Mesendoderm (in vitro differentiated cells): ENCODE data around the gene PROSER2.

Experiments used
- DNase-seq: peaks from one replicate; pipeline ENCODE4 v3.0.0; 2013
- H2AK5ac ChIP-seq: 2 replicates; pipeline ENCODE4 v1.6.1; 2013; ENCODE audit warnings: low read length, inconsistent platforms
- H2BK120ac ChIP-seq: 2 replicates; pipeline ENCODE4 v1.6.1; 2013; ENCODE audit warnings: low read depth, mild to moderate bottlenecking, low read length, moderate library complexity, mixed read lengths
- H2BK15ac ChIP-seq: replicated peaks from 2 replicates; pipeline ENCODE4 v1.6.1; 2013; ENCODE audit warnings: low read depth, mild to moderate bottlenecking, moderate library complexity
- H2BK5ac ChIP-seq: 2 replicates; pipeline ENCODE4 v1.6.1; 2013; ENCODE audit warnings: low read length, inconsistent platforms
- H3K18ac ChIP-seq: 2 replicates; pipeline ENCODE4 v1.6.1; 2013; ENCODE audit warnings: mild to moderate bottlenecking, low read length, mixed read lengths
- H3K23ac ChIP-seq: one replicate; pipeline ENCODE4 v1.6.1; 2013; ENCODE audit warnings: low read length
- H3K27ac ChIP-seq: 2 replicates; pipeline ENCODE4 v1.5.1; 2013; ENCODE audit warnings: low read depth, mild to moderate bottlenecking, inconsistent platforms, low read length, moderate library complexity
- H3K27me3 ChIP-seq: 2 replicates; pipeline ENCODE4 v1.6.1; 2013; ENCODE audit warnings: low read length, control low read depth, mild to moderate bottlenecking, inconsistent platforms; ENCODE audit not compliant: insufficient read depth, poor library complexity
- H3K36me3 ChIP-seq: 2 replicates; pipeline ENCODE4 v1.6.1; 2013; ENCODE audit warnings: low read length, inconsistent platforms; ENCODE audit not compliant: control insufficient read depth, insufficient read depth
- H3K4ac ChIP-seq: one replicate; pipeline ENCODE4 v1.6.1; 2013; ENCODE audit warnings: low read depth, mild to moderate bottlenecking, low read length, moderate library complexity
- H3K4me1 ChIP-seq: 2 replicates; pipeline ENCODE4 v1.6.1; 2013; ENCODE audit warnings: low read depth, low read length, inconsistent platforms; ENCODE audit not compliant: control insufficient read depth
- H3K4me2 ChIP-seq: 2 replicates; pipeline ENCODE4 v1.6.1; 2013; ENCODE audit warnings: low read length
- H3K4me3 ChIP-seq: 2 replicates; pipeline ENCODE4 v1.5.1; 2013; ENCODE audit warnings: mild to moderate bottlenecking, low read length
- H3K56ac ChIP-seq: one replicate; pipeline ENCODE4 v1.6.1; 2013; ENCODE audit warnings: low read length
- H3K79me1 ChIP-seq: 2 replicates; pipeline ENCODE4 v1.6.1; 2013; ENCODE audit warnings: low read length, inconsistent platforms
- H3K79me2 ChIP-seq: 2 replicates; pipeline ENCODE4 v1.6.1; 2013; ENCODE audit warnings: mild to moderate bottlenecking, low read length; ENCODE audit not compliant: control insufficient read depth, insufficient read depth
- H3K9ac ChIP-seq: 2 replicates; pipeline ENCODE4 v1.6.1; 2013; ENCODE audit warnings: low read length, inconsistent platforms
- H4K5ac ChIP-seq: one replicate; pipeline ENCODE4 v1.6.1; 2013; ENCODE audit warnings: low read length
- H4K8ac ChIP-seq: one replicate; pipeline ENCODE4 v1.6.1; 2013; ENCODE audit warnings: low read depth, mild to moderate bottlenecking, control low read depth, low read length, moderate library complexity
- WGBS: extraction: QIAGEN DNeasy Blood & Tissue Kit; methylation state at CpG from one replicate; pipeline ENCODE4 v1.1.7; 2013; ENCODE audit warnings: low lambda C conversion rate, missing lambda C conversion rate; ENCODE audit not compliant: insufficient coverage; ENCODE audit errors: extremely low coverage; 5-methylcytosine and 5-hydroxymethylcytosine counted together

PROSER2 gene

GRCh38 chr10:11876324-11876723 lies 53.2 kb downstream of the PROSER2 start:
- H3K27ac ChIP-seq, result no peak overlapping the region

GRCh38 chr10:11876805-11877590 lies 53.8 kb downstream of the PROSER2 start:
- H3K79me1 ChIP-seq, result no peaks in the 10 kb centered on the region
- no peak overlapping the region for H4K8ac ChIP-seq
- H2BK120ac ChIP-seq, result no peak overlapping the region
- no peak overlapping the region for H3K4ac ChIP-seq
- no peak overlapping the region for H3K4me3 ChIP-seq
- H3K27ac ChIP-seq, result no peak overlapping the region
- H4K5ac ChIP-seq, result no peak overlapping the region
- peak overlapping the region; percentile 30 for H3K56ac ChIP-seq
- no peak for DNase-seq
- no peak overlapping the region for H2BK15ac ChIP-seq
- no peak overlapping the region for H3K18ac ChIP-seq
- no peaks in the 10 kb centered on the region for H3K79me2 ChIP-seq
- H3K36me3 ChIP-seq, result no peaks in the 10 kb centered on the region
- no CpG with 5 or more reads among the region's 19 CpGs for WGBS
- no peak overlapping the region for H3K4me2 ChIP-seq
- H3K9ac ChIP-seq, result no peak overlapping the region
- no peak overlapping the region for H2BK5ac ChIP-seq
- peak overlapping the region; percentile 60 for H3K23ac ChIP-seq
- H3K4me1 ChIP-seq, result peaks cover 6% of the 10 kb centered on the region
- H3K27me3 ChIP-seq, result no peaks in the 10 kb centered on the region
- no peak overlapping the region for H2AK5ac ChIP-seq

More at GRCh38 chr10:11876324-11876723, 53.2 kb downstream of the PROSER2 start:
- Histone ChIP-seq H2BK5ac (no peak overlapping the region), H4K5ac (no peak overlapping the region), H3K36me3 (no peaks in the 10 kb centered on the region), H3K4me2 (no peak overlapping the region), H3K23ac (no peak overlapping the region), H3K4ac (no peak overlapping the region), H2AK5ac (no peak overlapping the region), H3K79me1 (no peaks in the 10 kb centered on the region), H3K18ac (no peak overlapping the region), H2BK120ac (no peak overlapping the region), H3K79me2 (no peaks in the 10 kb centered on the region), H3K56ac (no peak overlapping the region), H3K27me3 (no peaks in the 10 kb centered on the region), H4K8ac (no peak overlapping the region), H2BK15ac (no peak overlapping the region), H3K9ac (no peak overlapping the region), H3K4me1 (peaks cover 6% of the 10 kb centered on the region), H3K4me3 (no peak overlapping the region)
- DNase-seq, result no peak
- WGBS, result no CpG with 5 or more reads among the region's 6 CpGs

DNA sequence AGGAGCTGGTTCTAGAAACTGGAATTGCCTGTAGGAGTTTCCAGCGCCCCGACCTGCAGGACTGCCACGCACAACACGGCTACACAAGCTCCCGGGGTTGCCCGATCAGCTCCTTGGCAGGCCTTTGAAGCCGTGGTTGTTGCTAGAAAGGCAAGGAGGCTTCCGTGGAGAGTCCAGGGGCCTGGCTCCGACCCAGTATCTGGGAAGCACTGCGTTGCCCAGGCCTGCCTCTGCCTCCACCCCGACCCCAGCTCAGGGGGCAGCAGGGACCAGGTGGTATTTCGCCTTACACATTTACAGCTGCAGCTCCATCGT lies 54.4 kb downstream of the PROSER2 start:
- Histone ChIP-seq H3K4me3 (no peak overlapping the region), H3K4ac (no peak overlapping the region), H3K36me3 (no peaks in the 10 kb centered on the region), H2AK5ac (no peak overlapping the region), H2BK5ac (no peak overlapping the region), H3K27me3 (no peaks in the 10 kb centered on the region), H4K5ac (no peak overlapping the region), H4K8ac (no peak overlapping the region), H3K4me2 (no peak overlapping the region), H3K18ac (no peak overlapping the region), H3K9ac (no peak overlapping the region), H3K4me1 (peaks cover 6% of the 10 kb centered on the region), H3K27ac (no peak overlapping the region), H3K79me1 (no peaks in the 10 kb centered on the region), H3K79me2 (no peaks in the 10 kb centered on the region), H3K23ac (no peak overlapping the region), H2BK120ac (no peak overlapping the region), H2BK15ac (no peak overlapping the region), H3K56ac (peak overlapping the region; percentile 46)
- WGBS, result no CpG with 5 or more reads among the region's 13 CpGs
- no peak for DNase-seq

GRCh38 chr10:11878776-11879175 lies 55.6 kb downstream of the PROSER2 start:
- WGBS, result no CpG with 5 or more reads among the region's 12 CpGs
- Histone ChIP-seq H2BK120ac (no peak overlapping the region), H3K27me3 (no peaks in the 10 kb centered on the region), H3K79me1 (no peaks in the 10 kb centered on the region), H2AK5ac (no peak overlapping the region), H4K5ac (no peak overlapping the region), H3K79me2 (no peaks in the 10 kb centered on the region), H4K8ac (no peak overlapping the region), H3K4ac (no peak overlapping the region), H3K18ac (no peak overlapping the region), H3K56ac (peak overlapping the region; percentile 28), H3K36me3 (no peaks in the 10 kb centered on the region), H2BK5ac (no peak overlapping the region), H3K4me3 (no peak overlapping the region), H3K4me1 (peaks cover 6% of the 10 kb centered on the region), H3K27ac (no peak overlapping the region), H2BK15ac (no peak overlapping the region), H3K9ac (no peak overlapping the region), H3K23ac (no peak overlapping the region), H3K4me2 (no peak overlapping the region)
- DNase-seq, result no peak

- no peak overlapping the region for H2BK15ac ChIP-seq
- no peak for DNase-seq
Observed at GRCh38 chr10:11879387-11880094, 56.4 kb downstream of the PROSER2 start.

More at GRCh38 chr10:11879387-11880094, 56.4 kb downstream of the PROSER2 start:
- Histone ChIP-seq H3K56ac (no peak overlapping the region), H3K4me2 (no peak overlapping the region), H2AK5ac (no peak overlapping the region), H3K79me2 (no peaks in the 10 kb centered on the region), H2BK5ac (no peak overlapping the region), H3K27ac (no peak overlapping the region), H3K9ac (no peak overlapping the region), H4K8ac (no peak overlapping the region), H3K4me1 (peaks cover 6% of the 10 kb centered on the region), H3K4ac (no peak overlapping the region), H2BK120ac (no peak overlapping the region), H3K36me3 (no peaks in the 10 kb centered on the region), H4K5ac (no peak overlapping the region), H3K79me1 (no peaks in the 10 kb centered on the region), H3K23ac (no peak overlapping the region), H3K18ac (no peak overlapping the region), H3K4me3 (no peak overlapping the region), H3K27me3 (no peaks in the 10 kb centered on the region)
- WGBS, result no CpG with 5 or more reads among the region's 15 CpGs
